CD14-positive monocyte (primary cell): ENCODE results near the gene MEMO1. TPM values are rescaled to one million over a fixed set of nuclear protein-coding genes. Genes with fewer than 3 reads are reported as not detected.

Source experiments
- DNase-seq, 3 donors: peaks; one replicate each; pipeline ENCODE4 v3.0.0-alpha.2; 2011 to 2022
- H2AFZ ChIP-seq: 2 replicates; pipeline ENCODE4 v1.6.0; 2012; ENCODE audit warnings: mild to moderate bottlenecking, low read depth, low read length, inconsistent platforms; ENCODE audit not compliant: insufficient read depth, poor library complexity, severe bottlenecking
- H3K27ac ChIP-seq, 2 donors: 1 replicate in 1 of 2; 2 replicates in 1 of 2; pipeline ENCODE4 v1.5.1; 2012 to 2013; ENCODE audit warnings: low read length in 2 of 2, control low read depth in 1 of 2, inconsistent platforms in 1 of 2, low read depth in 1 of 2, mild to moderate bottlenecking in 1 of 2
- H3K27me3 ChIP-seq, 2 donors: one replicate each; pipeline versions ENCODE4 v1.6.0 to v1.6.1; 2011 to 2013; ENCODE audit warnings: low read length in 2 of 2; ENCODE audit not compliant: control insufficient read depth in 2 of 2, insufficient read depth in 2 of 2
- H3K36me3 ChIP-seq, 2 donors: replicated peaks in 1 of 2; 1 replicate in 1 of 2; 2 replicates in 1 of 2; pipeline versions ENCODE4 v1.5.1 to v1.6.1; 2012 to 2013; ENCODE audit warnings: low read length in 2 of 2, control low read depth in 1 of 2, inconsistent platforms in 1 of 2, mild to moderate bottlenecking in 1 of 2; ENCODE audit not compliant: insufficient read depth in 2 of 2, control insufficient read depth in 1 of 2
- H3K4me1 ChIP-seq, 2 donors: 1 replicate in 1 of 2; 2 replicates in 1 of 2; pipeline versions ENCODE4 v1.5.1 to v1.6.1; 2012 to 2013; ENCODE audit warnings: low read length in 2 of 2, control low read depth in 1 of 2, inconsistent platforms in 1 of 2, mild to moderate bottlenecking in 1 of 2, moderate library complexity in 1 of 2; ENCODE audit not compliant: insufficient read depth in 2 of 2, control insufficient read depth in 1 of 2
- H3K4me2 ChIP-seq: replicated peaks from 2 replicates; pipeline ENCODE3; 2012; ENCODE audit warnings: low read length, moderate library complexity, mild to moderate bottlenecking; ENCODE audit not compliant: poor library complexity, severe bottlenecking; ENCODE audit errors: extremely low read depth
- H3K4me3 ChIP-seq, 3 experiments: fragments of 200-600 bp in 1 of 3; sonication (generic) in 1 of 3; replicated peaks in 1 of 3; 1 replicate in 2 of 3; 2 replicates in 1 of 3; pipeline ENCODE4 v1.5.1; 2011 to 2013; ENCODE audit warnings: low read length in 3 of 3, mild to moderate bottlenecking in 3 of 3, control low read depth in 2 of 3, low read depth in 2 of 3, inconsistent platforms in 1 of 3, moderate library complexity in 1 of 3
- H3K79me2 ChIP-seq: 2 replicates; pipeline ENCODE4 v1.6.0; 2012; ENCODE audit warnings: mild to moderate bottlenecking, control low read depth, inconsistent platforms, low read length, moderate library complexity; ENCODE audit not compliant: insufficient read depth
- H3K9ac ChIP-seq: 2 replicates; pipeline ENCODE4 v1.6.0; 2017; ENCODE audit warnings: low read length, mild to moderate bottlenecking; ENCODE audit not compliant: insufficient read depth, poor library complexity, severe bottlenecking
- H3K9me3 ChIP-seq, 2 donors: replicated peaks in 1 of 2; 1 replicate in 1 of 2; 2 replicates in 1 of 2; pipeline versions ENCODE4 v1.5.1 to v1.6.1; 2012 to 2013; ENCODE audit warnings: low read length in 2 of 2, control low read depth in 1 of 2; ENCODE audit not compliant: control insufficient read depth in 1 of 2, insufficient read depth in 1 of 2
- H4K20me1 ChIP-seq: 2 replicates; pipeline ENCODE4 v1.6.0; 2012; ENCODE audit warnings: mild to moderate bottlenecking, low read length, control low read depth, moderate library complexity; ENCODE audit not compliant: insufficient read depth
- H3K27ac Mint-ChIP-seq, 7 donors: one replicate each; pipeline ENCODE4 v1.8.0; 2020; ENCODE audit warnings: mild to moderate bottlenecking in 7 of 7, mixed read lengths in 7 of 7, moderate library complexity in 6 of 7, inconsistent platforms in 2 of 7
- H3K27me3 Mint-ChIP-seq, 3 donors: one replicate each; pipeline ENCODE4 v1.8.0; 2021 to 2022; ENCODE audit warnings: low read depth in 3 of 3, mild to moderate bottlenecking in 3 of 3, mixed read lengths in 3 of 3, moderate library complexity in 3 of 3, inconsistent platforms in 1 of 3
- H3K36me3 Mint-ChIP-seq, 2 donors: one replicate each; pipeline ENCODE4 v1.8.0; 2020; ENCODE audit warnings: mixed read lengths in 2 of 2, inconsistent platforms in 1 of 2, mild to moderate bottlenecking in 1 of 2
- H3K4me1 Mint-ChIP-seq: one replicate; pipeline ENCODE4 v1.8.0; 2020; ENCODE audit warnings: mild to moderate bottlenecking, mixed read lengths
- H3K4me3 Mint-ChIP-seq, 2 donors: one replicate each; pipeline ENCODE4 v1.8.0; 2020; ENCODE audit warnings: mild to moderate bottlenecking in 2 of 2, mixed read lengths in 2 of 2, moderate library complexity in 1 of 2
- H3K9me3 Mint-ChIP-seq, 7 donors: one replicate each; pipeline ENCODE4 v1.8.0; 2020 to 2022; ENCODE audit warnings: mixed read lengths in 7 of 7, mild to moderate bottlenecking in 6 of 7, moderate library complexity in 6 of 7, inconsistent platforms in 2 of 7
- CTCF ChIP-seq: fragments of 200-600 bp; IDR thresholded peaks from one replicate; pipeline ENCODE4 v1.8.0; 2022; ENCODE audit warnings: antibody characterized with exemption, mild to moderate bottlenecking
- WGBS: methylation state at CpG from one replicate; pipeline ENCODE4 v1.1.5; 2013; ENCODE audit warnings: missing lambda C conversion rate; ENCODE audit not compliant: insufficient coverage; 5-methylcytosine and 5-hydroxymethylcytosine counted together
- intact Hi-C, 2 donors: fragments of 100-400 bp; cut with micrococcal nuclease; formaldehyde crosslinking; loops; one replicate each; pipeline versions ENCODE4 v1.15.0 to v1.15.1; 2023
- polyA plus RNA-seq, 3 donors: library from polyadenylated mRNA; depleted of rRNA in 1 of 3; unstranded in 2 of 3; stranded (reverse) in 1 of 3; fragments of 300-500 nt in 2 of 3; fragments of >200 nt in 1 of 3; fragmentation: Illumina TruSeq in 2 of 3; gene quantifications; 1 replicate in 2 of 3; 2 replicates in 1 of 3; pipeline ENCODE4 v1.2.3, GENCODE V29; 2012 to 2021

The MEMO1 gene
- polyA plus RNA-seq, 3 donors = 49.5 to 63.7 (median 57.0) TPM

GRCh38 chr2:31932589-31932988, 78.2 kb downstream of the MEMO1 start:
- no peaks in the 10 kb centered on the region for H3K27me3 ChIP-seq
- Mint-ChIP-seq H3K4me1 (no peaks in the 10 kb centered on the region), H3K9me3 (no peaks in the 10 kb centered on the region), H3K36me3 (peaks cover 27 to 34% of the 10 kb centered on the region in 2 donors), H3K27me3 (no peaks in the 10 kb centered on the region), H3K27ac (peak overlapping the region in 4 of 7 donors; percentile 27 to 77 (median 45)), H3K4me3 (no peak overlapping the region)
- no peak overlapping the region for H2AFZ ChIP-seq
- H3K9me3 ChIP-seq = no peaks in the 10 kb centered on the region
- WGBS = 100% methylated on average over 2 of the region's 5 CpGs
- no peak overlapping the region for H3K4me3 ChIP-seq
- no peak for TF ChIP-seq CTCF
- peaks cover 36% of the 10 kb centered on the region for H4K20me1 ChIP-seq
- H3K36me3 ChIP-seq = peaks cover 18 to 44% of the 10 kb centered on the region in 2 donors
- intact Hi-C loops = no loop called here
- H3K4me2 ChIP-seq = no peak overlapping the region
- peaks cover 60% of the 10 kb centered on the region for H3K79me2 ChIP-seq
- H3K4me1 ChIP-seq = no peaks in the 10 kb centered on the region
- no peak overlapping the region for H3K9ac ChIP-seq
- H3K27ac ChIP-seq = peak overlapping the region in 1 of 2 donors; percentile 6
- DNase-seq = no peak

GRCh38 chr2:31931916-31932315, 78.9 kb downstream of the MEMO1 start:
- H3K4me3 Mint-ChIP-seq = no peak overlapping the region
- H3K27me3 ChIP-seq = no peaks in the 10 kb centered on the region
- peaks cover 55% of the 10 kb centered on the region for H3K79me2 ChIP-seq
- H3K27ac ChIP-seq = peak overlapping the region in 1 of 2 donors; percentile 6
- no peak for DNase-seq
- no peaks in the 10 kb centered on the region for H3K9me3 Mint-ChIP-seq
- H4K20me1 ChIP-seq = peaks cover 36% of the 10 kb centered on the region
- no peak overlapping the region for H3K9ac ChIP-seq
- intact Hi-C loops = no loop called here
- peaks cover 21 to 49% of the 10 kb centered on the region in 2 donors for H3K36me3 ChIP-seq
- H3K4me1 ChIP-seq = no peaks in the 10 kb centered on the region
- no peak overlapping the region for H3K4me3 ChIP-seq
- no peak overlapping the region for H3K27ac Mint-ChIP-seq
- H3K4me2 ChIP-seq = no peak overlapping the region
- 95% methylated on average over 4 of the region's 4 CpGs for WGBS
- H3K4me1 Mint-ChIP-seq = no peaks in the 10 kb centered on the region
- peaks cover 30 to 39% of the 10 kb centered on the region in 2 donors for H3K36me3 Mint-ChIP-seq
- no peak overlapping the region for H2AFZ ChIP-seq
- no peaks in the 10 kb centered on the region for H3K9me3 ChIP-seq
- H3K27me3 Mint-ChIP-seq = no peaks in the 10 kb centered on the region
- TF ChIP-seq CTCF = no peak
